GM21423 (cell line): Measurements from ENCODE around the gene EVC.
"Not testable (repeated sequence)": the region's sequence is repeated elsewhere in the genome, so short reads cannot be mapped to it uniquely, and the experiment has no call there.

ENCODE experiments used
- ATAC-seq: cut with Tn5 transposase; IDR thresholded peaks from one replicate; pipeline ENCODE4 v1.9.1; 2021; ENCODE audit warnings: mild to moderate bottlenecking, moderate library complexity; ENCODE audit not compliant: unreplicated experiment

EVC gene

GRCh38 chr4:5809216-5809776 lies 98.3 kb downstream of the EVC start:
- ATAC-seq: no peak

GRCh38 chr4:5810151-5810550 lies 99.2 kb downstream of the EVC start:
- ATAC-seq: no peak

- no peak for ATAC-seq
Measured at GRCh38 chr4:5810770-5811430, 99.9 kb downstream of the EVC start.

DNA sequence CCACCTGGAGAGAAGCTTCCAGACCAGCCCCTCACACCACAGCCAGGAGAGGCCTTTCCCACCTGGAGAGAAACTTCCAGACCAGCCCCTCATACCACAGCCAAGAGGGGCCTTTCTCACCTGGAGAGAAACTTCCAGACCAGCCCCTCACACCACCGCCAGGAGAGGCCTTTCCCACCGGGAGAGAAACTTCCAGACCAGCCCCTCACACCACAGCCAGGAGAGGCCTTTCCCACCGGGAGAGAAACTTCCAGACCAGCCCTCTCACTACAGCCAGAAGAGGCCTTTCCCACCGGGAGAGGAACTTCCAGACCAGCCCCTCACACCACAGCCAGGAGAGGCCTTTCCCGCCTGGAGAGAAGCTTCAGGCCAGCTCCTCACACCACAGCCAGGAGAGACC lies 101.1 kb downstream of the EVC start:
- not testable (repeated sequence) for ATAC-seq

GRCh38 chr4:5812506-5813229 lies 101.7 kb downstream of the EVC start:
- no peak for ATAC-seq

DNA sequence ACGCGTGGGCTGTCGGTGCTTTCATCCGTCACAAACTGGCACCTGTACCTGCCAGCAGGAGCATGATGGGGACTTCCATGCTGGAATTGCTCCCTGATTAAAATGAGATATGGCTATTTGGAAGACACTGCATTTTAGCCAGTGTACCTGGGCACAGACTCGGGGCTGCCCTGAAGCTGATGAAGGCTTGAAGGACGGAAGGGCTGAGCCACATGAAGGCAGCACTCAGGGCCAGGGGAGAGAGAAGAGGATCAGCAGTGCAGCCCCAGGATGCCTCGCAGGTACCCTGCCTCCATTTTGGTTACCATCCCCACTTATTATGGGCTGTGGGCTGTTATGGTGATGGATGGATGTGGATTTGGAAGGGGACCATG lies 102.9 kb downstream of the EVC start:
- ATAC-seq: no peak

- no peak for ATAC-seq
Measured at GRCh38 chr4:5814421-5814820, 103.4 kb downstream of the EVC start.

DNA sequence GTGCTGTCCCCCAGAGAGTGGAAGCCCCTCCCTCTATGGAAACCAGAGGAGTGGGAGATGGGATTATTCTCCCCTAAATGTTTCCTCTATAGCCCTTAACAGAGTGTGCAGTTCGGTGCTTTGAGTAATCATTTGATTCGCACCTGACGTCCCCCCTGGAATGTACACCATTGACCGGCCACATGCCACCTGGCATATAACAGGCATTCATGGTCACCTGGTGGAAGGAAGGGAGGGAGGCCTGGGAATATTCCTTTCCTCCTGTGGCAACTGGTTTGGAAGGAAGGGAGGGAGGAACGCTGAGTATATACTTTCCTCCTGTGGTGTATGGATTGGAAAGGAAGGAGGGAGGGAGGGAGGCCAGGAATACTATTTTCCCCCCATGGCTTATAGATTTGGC lies 104.6 kb downstream of the EVC start:
- ATAC-seq: no peak

DNA sequence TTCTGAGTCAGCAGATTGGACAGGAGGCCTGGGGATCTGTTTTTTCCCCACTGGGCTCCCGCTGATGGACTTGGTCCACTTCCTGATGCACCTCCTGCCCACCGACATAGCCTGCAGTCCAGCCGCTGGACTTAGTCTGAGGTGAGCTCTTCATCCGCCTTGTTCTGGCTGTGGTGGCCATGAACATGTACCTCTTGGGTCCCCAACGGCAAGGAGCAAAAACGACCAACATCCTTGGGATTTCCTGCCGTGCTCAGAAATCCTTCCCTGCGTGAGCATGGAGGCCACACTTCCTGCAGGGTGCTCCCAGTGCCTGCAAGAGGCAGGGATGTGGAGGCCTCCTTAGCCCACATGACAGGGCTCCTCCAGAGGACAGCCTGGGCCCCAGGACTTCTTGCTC lies 105.1 kb downstream of the EVC start:
- ATAC-seq: no peak

DNA sequence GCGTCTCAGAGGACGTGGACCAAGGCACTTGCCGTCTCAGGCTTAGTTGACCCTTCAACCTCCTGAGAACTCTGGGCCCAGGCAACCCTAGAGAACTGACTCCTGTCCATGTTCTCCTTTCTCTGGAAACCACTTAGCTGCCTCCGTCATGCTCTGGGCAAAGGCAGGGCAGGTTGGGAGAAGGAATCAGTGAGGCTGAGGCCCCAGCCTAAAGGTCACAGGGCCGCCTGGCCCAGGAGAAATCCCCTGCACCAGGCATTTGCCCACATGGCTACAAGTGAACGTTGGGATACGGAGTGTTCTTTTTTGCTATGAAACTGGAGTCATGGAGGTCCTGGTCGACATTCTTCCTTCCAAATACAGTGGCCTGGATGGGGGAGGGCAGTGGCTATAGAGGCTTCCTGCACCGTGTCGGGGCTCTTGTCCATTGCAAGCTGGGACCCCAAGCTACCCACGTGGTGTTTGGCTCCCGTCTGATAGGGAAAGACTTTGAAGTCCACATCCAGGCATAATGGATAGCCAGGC lies 105.9 kb downstream of the EVC start:
- no peak for ATAC-seq

GRCh38 chr4:5821665-5822358 lies 110.8 kb downstream of the EVC start:
- no peak for ATAC-seq

- no peak for ATAC-seq
Measured at GRCh38 chr4:5822619-5823018, 111.6 kb downstream of the EVC start.

GRCh38 chr4:5823542-5824211 lies 112.7 kb downstream of the EVC start:
- ATAC-seq: no peak

- no peak for ATAC-seq
Measured at GRCh38 chr4:5824227-5824626, 113.2 kb downstream of the EVC start.

DNA sequence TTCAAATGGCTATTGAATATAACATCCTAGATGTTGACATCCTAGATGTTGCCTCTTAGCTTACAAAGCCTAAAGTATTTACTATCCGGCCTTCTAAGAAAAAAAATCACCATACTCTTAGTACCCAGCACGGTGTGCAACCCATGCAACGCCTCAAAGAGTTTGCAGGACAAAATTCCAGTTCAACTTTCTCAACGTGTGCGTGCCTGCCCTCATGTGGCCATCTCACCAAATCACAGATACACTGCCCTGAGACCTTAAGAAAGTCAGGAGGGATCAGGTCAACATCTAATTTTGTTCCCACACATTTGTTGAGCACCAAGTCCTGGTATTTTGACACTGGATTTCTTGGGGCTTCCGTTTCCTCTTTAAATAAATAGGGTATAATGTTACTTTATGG lies 113.6 kb downstream of the EVC start:
- no peak for ATAC-seq

- ATAC-seq: no peak
Measured at GRCh38 chr4:5825321-5826041, 114.5 kb downstream of the EVC start.

GRCh38 chr4:5826437-5827107 lies 115.6 kb downstream of the EVC start:
- ATAC-seq: no peak

GRCh38 chr4:5827108-5828004 lies 116.4 kb downstream of the EVC start:
- no peak for ATAC-seq

DNA sequence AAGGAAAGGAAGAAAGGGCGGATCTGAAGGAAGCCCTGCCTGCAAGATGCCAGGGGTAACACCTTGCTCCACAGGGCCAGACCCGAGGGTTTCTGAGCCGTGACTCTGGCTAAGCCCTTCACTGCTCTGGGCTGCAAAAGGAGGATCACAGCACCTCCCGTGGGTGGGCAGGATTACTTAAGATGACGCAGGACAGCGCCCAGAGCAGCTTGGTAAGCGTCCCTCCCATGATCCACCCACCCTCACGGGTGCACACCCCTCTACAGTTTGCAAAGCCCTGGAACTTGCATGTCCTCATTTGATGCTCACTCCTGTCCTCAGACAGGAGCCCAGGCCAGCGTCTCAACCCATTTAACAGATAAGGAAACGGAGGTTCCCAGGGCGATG lies 117.0 kb downstream of the EVC start:
- no peak for ATAC-seq
